ENCODE data around the gene HAO2.

The HAO2 gene

DNA sequence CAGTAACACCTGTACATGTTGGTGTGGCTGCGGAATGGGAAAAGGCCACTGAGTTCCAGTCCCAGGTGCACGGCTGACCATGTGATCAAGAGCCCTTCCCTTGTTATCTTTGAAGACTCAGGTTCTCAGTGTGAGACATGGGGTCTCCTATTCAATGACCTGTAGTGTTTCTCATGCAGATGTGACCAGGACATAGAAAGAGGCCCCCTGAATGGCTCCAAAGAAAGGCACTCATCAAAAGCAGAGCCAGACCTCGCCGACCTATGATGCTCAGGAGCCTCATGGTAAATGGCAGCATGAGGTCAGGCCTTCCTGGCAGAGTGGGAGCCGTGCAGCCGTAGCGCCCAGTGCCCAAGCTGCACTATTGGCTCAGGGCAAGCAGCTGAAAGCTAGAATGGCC is 42.3 kb upstream of the HAO2 start:
- H3K4me1 Mint-ChIP-seq: peaks cover 58% of the 10 kb centered on the region
- peak overlapping the region; percentile 30 to 82 (median 72) for H3K27ac Mint-ChIP-seq
- H3K27me3 Mint-ChIP-seq (ENCODE audit: low read depth): peaks cover 51% of the 10 kb centered on the region

DNA sequence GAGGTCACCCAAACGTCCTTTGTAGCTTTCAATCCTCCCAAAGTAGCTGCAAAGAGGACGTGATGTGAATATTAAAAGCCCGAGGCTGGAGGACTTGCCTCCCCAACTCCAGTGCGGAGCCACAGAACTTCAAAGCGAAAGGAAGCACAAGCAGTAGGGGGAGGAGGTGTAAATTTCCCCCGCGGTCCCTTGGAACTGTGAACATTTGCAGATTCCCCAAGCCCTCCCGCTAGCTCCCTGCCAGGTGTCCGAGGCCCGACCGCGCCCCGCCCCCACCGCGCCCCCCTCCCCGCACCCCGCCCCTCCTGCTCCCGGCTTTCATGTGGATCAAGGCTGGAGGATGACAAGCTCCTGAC is 41.5 kb upstream of the HAO2 start:
- Mint-ChIP-seq H3K4me1 (peaks cover 60% of the 10 kb centered on the region), H3K27ac (peak overlapping the region; percentile 61 to 82 (median 72)), H3K9me3 (no peaks in the 10 kb centered on the region), H3K27me3 (ENCODE audit: low read depth) (peaks cover 44% of the 10 kb centered on the region), H3K36me3 (ENCODE audit: low read depth) (no peaks in the 10 kb centered on the region), H3K4me3 (peak overlapping the region; percentile 70 to 81 (median 80))
- TF ChIP-seq, protein P1, sequence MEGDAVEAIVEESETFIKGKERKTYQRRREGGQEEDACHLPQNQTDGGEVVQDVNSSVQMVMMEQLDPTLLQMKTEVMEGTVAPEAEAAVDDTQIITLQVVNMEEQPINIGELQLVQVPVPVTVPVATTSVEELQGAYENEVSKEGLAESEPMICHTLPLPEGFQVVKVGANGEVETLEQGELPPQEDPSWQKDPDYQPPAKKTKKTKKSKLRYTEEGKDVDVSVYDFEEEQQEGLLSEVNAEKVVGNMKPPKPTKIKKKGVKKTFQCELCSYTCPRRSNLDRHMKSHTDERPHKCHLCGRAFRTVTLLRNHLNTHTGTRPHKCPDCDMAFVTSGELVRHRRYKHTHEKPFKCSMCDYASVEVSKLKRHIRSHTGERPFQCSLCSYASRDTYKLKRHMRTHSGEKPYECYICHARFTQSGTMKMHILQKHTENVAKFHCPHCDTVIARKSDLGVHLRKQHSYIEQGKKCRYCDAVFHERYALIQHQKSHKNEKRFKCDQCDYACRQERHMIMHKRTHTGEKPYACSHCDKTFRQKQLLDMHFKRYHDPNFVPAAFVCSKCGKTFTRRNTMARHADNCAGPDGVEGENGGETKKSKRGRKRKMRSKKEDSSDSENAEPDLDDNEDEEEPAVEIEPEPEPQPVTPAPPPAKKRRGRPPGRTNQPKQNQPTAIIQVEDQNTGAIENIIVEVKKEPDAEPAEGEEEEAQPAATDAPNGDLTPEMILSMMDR (IDR thresholded peaks at IDR 0.05; ENCODE audit: unreplicated experiment in 3 of 3): no peak

More for the DNA sequence above, 42.3 kb upstream of the HAO2 start:
- Mint-ChIP-seq H3K36me3 (ENCODE audit: low read depth) (no peaks in the 10 kb centered on the region), H3K4me3 (peak overlapping the region; percentile 70 to 81 (median 80)), H3K9me3 (no peaks in the 10 kb centered on the region)
- TF ChIP-seq, protein P1 (IDR thresholded peaks at IDR 0.05; ENCODE audit: unreplicated experiment in 3 of 3): no peak

DNA sequence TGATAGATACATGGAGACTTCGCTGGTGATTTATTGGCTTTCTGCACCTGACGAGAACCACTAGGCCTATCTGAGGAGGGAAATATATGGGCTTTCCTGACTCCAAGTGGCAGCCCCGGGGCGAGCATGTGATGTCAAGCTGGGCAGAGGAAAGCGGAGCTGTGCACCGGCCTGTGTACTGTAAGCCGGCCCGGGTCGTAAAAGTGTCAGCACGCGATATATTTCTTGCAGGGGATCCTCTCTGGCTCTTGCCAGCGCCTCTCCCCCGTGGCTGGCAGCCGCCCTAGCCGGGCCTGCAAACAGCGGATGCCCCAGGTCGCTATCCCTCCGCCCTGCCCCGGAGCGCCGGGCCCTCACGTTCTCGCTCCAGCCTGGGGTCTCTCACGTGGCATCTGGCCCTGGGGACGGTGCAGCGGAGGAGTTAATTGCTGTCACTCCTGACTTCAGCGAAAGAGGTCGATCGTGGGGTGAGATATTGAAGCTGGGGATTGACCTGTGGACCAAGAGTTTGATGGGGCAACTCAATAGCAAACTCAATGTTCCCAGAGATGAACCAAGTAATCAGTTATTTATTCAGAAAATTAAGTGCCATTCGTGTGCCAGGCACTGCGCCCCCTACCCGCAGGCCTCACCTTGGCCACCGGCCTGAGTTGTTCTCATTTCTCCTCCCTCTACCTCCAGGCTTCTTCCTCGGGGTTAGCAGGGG is 41.0 kb upstream of the HAO2 start:
- peaks cover 43% of the 10 kb centered on the region for H3K27me3 Mint-ChIP-seq (ENCODE audit: low read depth)
- H3K27ac Mint-ChIP-seq: peak overlapping the region; percentile 61 to 82 (median 72)
- H3K36me3 Mint-ChIP-seq (ENCODE audit: low read depth): no peaks in the 10 kb centered on the region
- H3K4me3 Mint-ChIP-seq: peak overlapping the region; percentile 70 to 81 (median 80)
- peaks cover 65% of the 10 kb centered on the region for H3K4me1 Mint-ChIP-seq
- H3K9me3 Mint-ChIP-seq: no peaks in the 10 kb centered on the region
- TF ChIP-seq, protein P1 (IDR thresholded peaks at IDR 0.05; ENCODE audit: unreplicated experiment in 3 of 3): peak; percentile 53 to 59 (median 53)

DNA sequence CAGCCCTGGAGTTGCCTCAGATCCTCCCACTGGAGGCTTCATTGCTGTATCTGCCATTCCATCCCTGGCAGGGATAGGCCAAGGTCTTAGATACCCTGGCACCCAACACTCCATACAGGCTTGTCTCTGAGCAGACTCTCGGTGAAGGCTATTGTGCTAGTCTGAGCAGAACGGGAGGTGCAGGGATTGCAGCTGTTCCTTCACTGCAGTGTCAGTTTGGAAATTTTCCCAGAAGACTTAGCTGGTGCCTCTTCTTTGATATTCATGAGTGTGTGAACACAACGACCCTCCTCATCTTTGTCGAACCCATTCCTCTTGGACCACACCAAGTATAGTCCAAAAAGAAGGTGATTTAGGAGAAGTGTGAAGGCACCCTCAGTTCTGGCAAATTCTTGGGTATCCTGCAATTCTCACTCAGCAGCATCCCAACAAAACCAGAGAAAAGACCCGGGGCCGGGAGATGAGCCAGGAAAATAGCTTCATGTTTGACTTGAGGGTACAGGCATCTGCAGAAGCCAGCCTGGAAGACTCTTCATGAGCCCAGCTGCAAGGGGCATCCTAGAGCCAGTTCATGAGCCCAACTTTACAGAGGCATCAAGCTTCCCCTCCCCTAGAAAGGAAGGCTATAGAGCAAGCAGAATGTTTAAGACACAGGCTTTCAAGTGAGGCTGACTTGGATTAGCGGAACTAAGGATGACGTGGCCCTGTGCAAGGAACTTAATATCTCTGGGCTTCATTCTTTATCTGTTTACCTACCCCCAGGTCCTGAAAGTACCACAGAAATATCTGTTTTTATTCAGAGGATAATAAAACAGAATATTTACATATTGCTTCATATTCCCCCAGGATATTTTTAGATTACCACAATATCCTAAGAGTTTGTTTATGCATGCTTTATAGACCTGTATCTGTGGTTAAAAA is 38.8 kb upstream of the HAO2 start:
- Mint-ChIP-seq H3K27me3 (ENCODE audit: low read depth) (peaks cover 34% of the 10 kb centered on the region), H3K4me1 (peaks cover 67% of the 10 kb centered on the region), H3K9me3 (no peaks in the 10 kb centered on the region), H3K27ac (peak overlapping the region in 2 of 3 experiments; percentile 10 to 18), H3K36me3 (ENCODE audit: low read depth) (no peaks in the 10 kb centered on the region), H3K4me3 (peak overlapping the region in 1 of 3 experiments; percentile 11)
- TF ChIP-seq, protein P1 (IDR thresholded peaks at IDR 0.05; ENCODE audit: unreplicated experiment in 3 of 3): no peak

DNA sequence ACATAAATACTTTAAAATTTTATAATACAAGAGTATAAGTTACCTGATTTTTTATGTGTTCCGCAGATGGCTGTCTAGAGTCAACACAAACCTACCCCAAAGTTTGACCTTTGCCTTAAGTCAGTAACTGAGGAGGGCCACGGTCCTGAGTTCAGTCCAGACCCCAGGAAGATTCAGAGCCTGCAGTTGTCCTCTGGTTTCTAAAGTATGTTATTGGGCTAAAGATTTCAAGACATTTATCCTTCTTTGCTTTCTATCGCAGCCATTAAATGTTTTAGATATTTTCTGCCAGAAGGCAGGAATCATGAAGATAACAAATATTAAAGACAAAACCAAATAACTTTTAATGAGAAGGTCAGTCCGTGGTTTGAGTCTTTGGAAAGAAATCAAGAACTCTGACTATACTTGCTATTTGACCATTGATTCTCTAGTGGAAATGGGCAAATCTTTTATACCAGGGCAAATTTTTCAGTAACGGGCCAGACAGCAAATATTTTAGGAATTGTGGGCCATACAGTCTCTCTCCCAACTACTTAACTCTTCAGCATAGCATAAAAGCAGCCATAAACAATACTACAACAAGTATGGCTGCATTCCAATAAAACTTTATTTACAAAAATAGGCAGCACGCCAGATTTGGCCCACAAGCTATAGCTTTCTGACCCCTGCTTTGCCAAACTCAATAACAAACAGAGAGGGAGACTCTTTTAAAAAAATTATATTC is 38.0 kb upstream of the HAO2 start:
- Mint-ChIP-seq H3K4me1 (peaks cover 67% of the 10 kb centered on the region), H3K4me3 (no peak overlapping the region), H3K36me3 (ENCODE audit: low read depth) (no peaks in the 10 kb centered on the region), H3K27me3 (ENCODE audit: low read depth) (peaks cover 28% of the 10 kb centered on the region), H3K27ac (peak overlapping the region in 1 of 3 experiments; percentile 18), H3K9me3 (no peaks in the 10 kb centered on the region)
- TF ChIP-seq, protein P1 (IDR thresholded peaks at IDR 0.05; ENCODE audit: unreplicated experiment in 3 of 3): no peak

All from nephron (organoid).